Liver (tissue), 9 donors: ENCODE measurements around the gene C16orf78. TPM values are rescaled to one million over a fixed set of nuclear protein-coding genes. Genes with fewer than 3 reads are reported as not detected.

ENCODE experiments used
- DNase-seq: peaks from one replicate; pipeline ENCODE4 v3.0.0-alpha.2; 2017; ENCODE audit warnings: low spot score
- H3K27ac ChIP-seq, 2 donors: one replicate each; pipeline ENCODE4 v1.7.0; 2013; ENCODE audit warnings: inconsistent platforms in 2 of 2, low read length in 2 of 2, control low read depth in 1 of 2, low read depth in 1 of 2, mild to moderate bottlenecking in 1 of 2
- H3K27me3 ChIP-seq, 4 donors: one replicate each; pipeline versions ENCODE4 v1.6.1 to v1.7.0; 2013; ENCODE audit warnings: low read length in 3 of 4, inconsistent platforms in 1 of 4, mild to moderate bottlenecking in 1 of 4, moderate library complexity in 1 of 4; ENCODE audit not compliant: control insufficient read depth in 4 of 4, insufficient read depth in 4 of 4
- H3K36me3 ChIP-seq, 4 donors: one replicate each; pipeline versions ENCODE4 v1.6.1 to v1.7.0; 2013; ENCODE audit warnings: low read length in 3 of 4, mild to moderate bottlenecking in 3 of 4, low read depth in 1 of 4, moderate library complexity in 1 of 4; ENCODE audit not compliant: control insufficient read depth in 4 of 4, insufficient read depth in 3 of 4
- H3K4me1 ChIP-seq, 4 donors: one replicate each; pipeline versions ENCODE4 v1.6.1 to v1.7.0; 2013; ENCODE audit warnings: low read length in 3 of 4, mild to moderate bottlenecking in 3 of 4, moderate library complexity in 1 of 4; ENCODE audit not compliant: control insufficient read depth in 4 of 4, insufficient read depth in 4 of 4
- H3K4me3 ChIP-seq, 3 donors: one replicate each; pipeline versions ENCODE4 v1.6.1 to v1.7.0; 2013; ENCODE audit warnings: low read length in 3 of 3, control low read depth in 1 of 3, low read depth in 1 of 3, mild to moderate bottlenecking in 1 of 3
- H3K9ac ChIP-seq, 2 donors: one replicate each; pipeline ENCODE4 v1.7.0; 2013; ENCODE audit warnings: low read length in 2 of 2, mild to moderate bottlenecking in 2 of 2, moderate library complexity in 2 of 2, control low read depth in 1 of 2, low read depth in 1 of 2
- H3K9me3 ChIP-seq, 4 donors: one replicate each; pipeline versions ENCODE4 v1.6.1 to v1.7.0; 2013; ENCODE audit warnings: low read length in 3 of 4; ENCODE audit not compliant: control insufficient read depth in 4 of 4
- ATF3 ChIP-seq: IDR thresholded peaks from 2 replicates; pipeline ENCODE4 v1.6.1; 2016; ENCODE audit warnings: antibody characterized with exemption
- CTCF ChIP-seq: fragments of 150-350 bp; IDR thresholded peaks from 2 replicates; pipeline ENCODE4 v1.5.1; 2017; ENCODE audit warnings: improper control_type of control experiment, low read depth, low read length; ENCODE audit not compliant: missing input control
- EGR1 ChIP-seq, 2 donors: IDR thresholded peaks; 2 replicates each; pipeline ENCODE4 v1.6.1; 2016 to 2018; ENCODE audit warnings: antibody characterized with exemption in 2 of 2, low read depth in 2 of 2
- FOXA1 ChIP-seq: IDR thresholded peaks from 2 replicates; pipeline ENCODE4 v1.6.1; 2016; ENCODE audit warnings: antibody characterized with exemption
- FOXA2 ChIP-seq: IDR thresholded peaks from 2 replicates; pipeline ENCODE4 v1.6.1; 2016; ENCODE audit warnings: antibody characterized with exemption
- GABPA ChIP-seq, 2 donors: IDR thresholded peaks in 1 of 2; conservative IDR thresholded peaks in 1 of 2; 2 replicates each; pipeline ENCODE4 v1.6.1; 2016; ENCODE audit warnings: antibody characterized with exemption in 2 of 2, mild to moderate bottlenecking in 1 of 2, moderate library complexity in 1 of 2
- HNF4A ChIP-seq, 2 donors: conservative IDR thresholded peaks; 2 replicates each; pipeline ENCODE4 v1.6.1; 2016; ENCODE audit warnings: antibody characterized with exemption in 2 of 2, mild to moderate bottlenecking in 2 of 2
- HNF4G ChIP-seq: IDR thresholded peaks from 2 replicates; pipeline ENCODE4 v1.6.1; 2016; ENCODE audit warnings: antibody characterized with exemption
- JUND ChIP-seq, 2 donors: IDR thresholded peaks; 2 replicates each; pipeline ENCODE4 v1.6.1; 2016; ENCODE audit warnings: antibody characterized with exemption in 2 of 2
- MAX ChIP-seq: IDR thresholded peaks from 2 replicates; pipeline ENCODE4 v1.6.1; 2016; ENCODE audit warnings: antibody characterized with exemption
- NR2F2 ChIP-seq: IDR thresholded peaks from 2 replicates; pipeline ENCODE4 v1.6.1; 2016; ENCODE audit warnings: antibody characterized with exemption
- RAD21 ChIP-seq, 2 donors: IDR thresholded peaks; 2 replicates each; pipeline ENCODE4 v1.6.1; 2016; ENCODE audit warnings: antibody characterized with exemption in 2 of 2, mild to moderate bottlenecking in 2 of 2
- REST ChIP-seq: IDR thresholded peaks from 2 replicates; pipeline ENCODE4 v1.6.1; 2016; ENCODE audit warnings: antibody characterized with exemption, mild to moderate bottlenecking
- RXRA ChIP-seq, 2 donors: IDR thresholded peaks; 2 replicates each; pipeline ENCODE4 v1.6.1; 2017 to 2018; ENCODE audit warnings: antibody characterized with exemption in 2 of 2, mild to moderate bottlenecking in 1 of 2
- SP1 ChIP-seq: IDR thresholded peaks from 2 replicates; pipeline ENCODE4 v1.6.1; 2018; ENCODE audit warnings: antibody characterized with exemption, mild to moderate bottlenecking
- ZBTB33 ChIP-seq: IDR thresholded peaks from 2 replicates; pipeline ENCODE4 v1.6.1; 2016; ENCODE audit warnings: antibody characterized with exemption
- WGBS: extraction: QIAGEN DNeasy Blood & Tissue Kit; methylation state at CpG from one replicate; pipeline ENCODE4 v1.1.7; 2013; 5-methylcytosine and 5-hydroxymethylcytosine counted together
- polyA plus RNA-seq, 2 donors: library from polyadenylated mRNA; stranded (reverse) in 1 of 2; unstranded in 1 of 2; fragments of 200-250 nt in 1 of 2; fragments of >200 nt in 1 of 2; fragmentation: Nextera tagmentation in 1 of 2; extraction: Ambion mirVana in 1 of 2; gene quantifications; one replicate each; pipeline versions ENCODE4 v1.2.1 to v1.2.3, GENCODE V29; 2013 to 2015
- total RNA-seq, 2 donors: library from RNA; depleted of rRNA; stranded (reverse); fragments of >200 nt; gene quantifications; one replicate each; pipeline ENCODE4 v1.2.3, GENCODE V29; 2014
- donor health status: healthy.
- donor health status: healthy.
- donor health status: healthy.
- donor health status: healthy.
- donor health status: healthy.

C16orf78 gene
- total and polyA plus RNA-seq, 4 donors, result not detected

- no peak for TF ChIP-seq ZBTB33
- TF ChIP-seq ATF3, result no peak
- TF ChIP-seq FOXA1, result no peak
These were observed 37.0 kb upstream of the C16orf78 start (continued) for GRCh38 chr16:49336581-49336980.

- no peak for DNase-seq
- Histone ChIP-seq H3K9ac (no peak overlapping the region), H3K27ac (no peak overlapping the region), H3K27me3 (no peaks in the 10 kb centered on the region), H3K36me3 (no peaks in the 10 kb centered on the region), H3K4me3 (no peak overlapping the region), H3K4me1 (no peaks in the 10 kb centered on the region), H3K9me3 (no peaks in the 10 kb centered on the region)
- 50% methylated on average over 6 of the region's 6 CpGs for WGBS
- no peak for TF ChIP-seq FOXA1
- TF ChIP-seq RAD21 (IDR thresholded peaks at IDR 0.05), result no peak
- no peak for TF ChIP-seq ATF3
- TF ChIP-seq ZBTB33, result no peak
- TF ChIP-seq MAX, result no peak
- TF ChIP-seq HNF4A (conservative IDR thresholded peaks at IDR 0.05), result no peak
- TF ChIP-seq HNF4G, result no peak
- no peak for TF ChIP-seq JUND (IDR thresholded peaks at IDR 0.05)
- TF ChIP-seq REST, result no peak
- no peak for TF ChIP-seq SP1
- no peak for TF ChIP-seq FOXA2
- no peak for TF ChIP-seq CTCF
- no peak for TF ChIP-seq NR2F2
- TF ChIP-seq RXRA (IDR thresholded peaks at IDR 0.05), result no peak
- no peak for TF ChIP-seq EGR1 (IDR thresholded peaks at IDR 0.05; ENCODE audit: low read depth in 2 of 2)
- TF ChIP-seq GABPA (IDR thresholded peaks at IDR 0.05 in 1 of 2, conservative IDR thresholded peaks at IDR 0.05 in 1 of 2), result no peak
These were observed 35.7 kb upstream of the C16orf78 start for GRCh38 chr16:49337814-49338350.
